DMS53 treated with DMSO at 0.1 percent for 48 hours (cell line): Measurements from ENCODE around the gene MMP11.

Experiments
- DNase-seq: peaks from one replicate; lab custom pipeline; 2025; ENCODE audit not compliant: unreplicated experiment; lab: John Stamatoyannopoulos, UW

MMP11 gene

GRCh38 chr22:23801238-23801821 is 28.7 kb downstream of the MMP11 start:
- no peak for DNase-seq

- DNase-seq, result no peak
Observed at GRCh38 chr22:23801886-23802377, 29.3 kb downstream of the MMP11 start.

GRCh38 chr22:23803001-23803819 is 30.6 kb downstream of the MMP11 start:
- DNase-seq, result no peak

- no peak for DNase-seq
Observed at GRCh38 chr22:23804781-23805291, 32.2 kb downstream of the MMP11 start.

- DNase-seq, result no peak
Observed at GRCh38 chr22:23806837-23807236, 34.2 kb downstream of the MMP11 start.

GRCh38 chr22:23812378-23812777 is 39.7 kb downstream of the MMP11 start:
- no peak for DNase-seq

- no peak for DNase-seq
Observed at GRCh38 chr22:23815541-23816155, 43.0 kb downstream of the MMP11 start.

GRCh38 chr22:23816156-23816976 is 43.7 kb downstream of the MMP11 start:
- DNase-seq, result no peak

- DNase-seq, result no peak
Observed at GRCh38 chr22:23817146-23817545, 44.5 kb downstream of the MMP11 start.

- no peak for DNase-seq
Observed at GRCh38 chr22:23818541-23818940, 45.9 kb downstream of the MMP11 start.

- no peak for DNase-seq
Observed at GRCh38 chr22:23820748-23821211, 48.1 kb downstream of the MMP11 start.

GRCh38 chr22:23822101-23822671 is 49.5 kb downstream of the MMP11 start:
- DNase-seq, result no peak

- DNase-seq, result no peak
Observed at GRCh38 chr22:23823331-23823791, 50.7 kb downstream of the MMP11 start.

GRCh38 chr22:23824476-23825245 is 52.0 kb downstream of the MMP11 start:
- no peak for DNase-seq

- no peak for DNase-seq
Observed at GRCh38 chr22:23825246-23825905, 52.7 kb downstream of the MMP11 start.

- DNase-seq, result no peak
Observed at GRCh38 chr22:23826510-23827350, 54.1 kb downstream of the MMP11 start.

- no peak for DNase-seq
Observed at GRCh38 chr22:23827351-23827995, 54.8 kb downstream of the MMP11 start.
